ENCODE results near the gene ZBTB38. TPM values are rescaled to one million over a fixed set of nuclear protein-coding genes. Genes with fewer than 3 reads are reported as not detected.

ZBTB38 gene
- total and polyA plus RNA-seq, 2 donors from 2014 or later = 8.6 to 113 TPM

- DNase-seq (peak; percentile 76 to 88 (median 83)), FAIRE-seq (no peak)
- TF ChIP-seq, protein P1, sequence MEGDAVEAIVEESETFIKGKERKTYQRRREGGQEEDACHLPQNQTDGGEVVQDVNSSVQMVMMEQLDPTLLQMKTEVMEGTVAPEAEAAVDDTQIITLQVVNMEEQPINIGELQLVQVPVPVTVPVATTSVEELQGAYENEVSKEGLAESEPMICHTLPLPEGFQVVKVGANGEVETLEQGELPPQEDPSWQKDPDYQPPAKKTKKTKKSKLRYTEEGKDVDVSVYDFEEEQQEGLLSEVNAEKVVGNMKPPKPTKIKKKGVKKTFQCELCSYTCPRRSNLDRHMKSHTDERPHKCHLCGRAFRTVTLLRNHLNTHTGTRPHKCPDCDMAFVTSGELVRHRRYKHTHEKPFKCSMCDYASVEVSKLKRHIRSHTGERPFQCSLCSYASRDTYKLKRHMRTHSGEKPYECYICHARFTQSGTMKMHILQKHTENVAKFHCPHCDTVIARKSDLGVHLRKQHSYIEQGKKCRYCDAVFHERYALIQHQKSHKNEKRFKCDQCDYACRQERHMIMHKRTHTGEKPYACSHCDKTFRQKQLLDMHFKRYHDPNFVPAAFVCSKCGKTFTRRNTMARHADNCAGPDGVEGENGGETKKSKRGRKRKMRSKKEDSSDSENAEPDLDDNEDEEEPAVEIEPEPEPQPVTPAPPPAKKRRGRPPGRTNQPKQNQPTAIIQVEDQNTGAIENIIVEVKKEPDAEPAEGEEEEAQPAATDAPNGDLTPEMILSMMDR (IDR thresholded peaks at IDR 0.05; ENCODE audit: borderline replicate concordance, extremely low read depth, insufficient read depth) = no peak
- Histone ChIP-seq H3K4me3 (ENCODE audit: low read length in 3 of 3) (peak overlapping the region; percentile 80 to 87 (median 86)), H3K36me3 (ENCODE audit: control insufficient read depth in 2 of 3, insufficient read depth in 3 of 3, low read length in 3 of 3) (peaks cover 2 to 32% (median 11%) of the 10 kb centered on the region in 3 donors), H3K9me3 (ENCODE audit: control insufficient read depth in 2 of 3, insufficient read depth in 1 of 3, low read length in 3 of 3) (no peaks in the 10 kb centered on the region), H3K27me3 (ENCODE audit: control insufficient read depth, insufficient read depth, low read length) (no peaks in the 10 kb centered on the region), H3K4me1 (ENCODE audit: control insufficient read depth in 2 of 3, insufficient read depth in 2 of 3, low read depth in 1 of 3, low read length in 3 of 3) (peaks cover 0 to 24% (median 23%) of the 10 kb centered on the region in 3 donors), H3K27ac (ENCODE audit: low read depth in 2 of 2, low read length in 2 of 2) (peak overlapping the region; percentile 87 to 96), H3K9ac (ENCODE audit: low read length in 3 of 3) (peak overlapping the region; percentile 56 to 84 (median 81))
- intact Hi-C loops (cut with DNase I) = no loop called here
Observed at GRCh38 chr3:141402476-141403171, 34.3 kb downstream of the ZBTB38 start.

DNA sequence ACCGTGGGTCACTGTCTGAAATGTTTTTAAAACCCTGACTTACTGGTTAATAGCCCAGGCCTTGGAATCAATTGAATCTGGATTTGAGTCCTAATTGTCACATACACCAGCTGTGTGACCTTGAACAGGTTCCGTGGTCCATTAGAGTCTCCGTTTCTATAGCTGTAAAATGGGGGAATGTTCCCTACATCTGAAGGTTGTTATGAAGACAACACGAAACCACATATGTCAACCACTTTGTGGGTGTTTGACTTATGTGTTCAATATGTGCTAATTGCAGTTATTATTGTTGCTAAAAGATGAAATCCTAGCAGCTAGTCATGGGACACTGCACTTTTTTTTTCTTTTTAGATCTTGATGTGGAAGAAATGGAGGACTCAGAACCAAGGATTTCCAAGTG is 35.3 kb downstream of the ZBTB38 start:
- no peak for FAIRE-seq
- Histone ChIP-seq H3K4me3 (ENCODE audit: low read length in 3 of 3) (peak overlapping the region in 2 of 3 donors; percentile 12 to 87), H3K4me1 (ENCODE audit: control insufficient read depth in 2 of 3, insufficient read depth in 2 of 3, low read depth in 1 of 3, low read length in 3 of 3) (peaks cover 0 to 24% (median 23%) of the 10 kb centered on the region in 3 donors), H3K9ac (ENCODE audit: low read length in 3 of 3) (peak overlapping the region in 1 of 3 donors; percentile 84), H3K27me3 (ENCODE audit: control insufficient read depth, insufficient read depth, low read length) (no peaks in the 10 kb centered on the region), H3K27ac (ENCODE audit: low read depth in 2 of 2, low read length in 2 of 2) (peak overlapping the region; percentile 35 to 66), H3K36me3 (ENCODE audit: control insufficient read depth in 2 of 3, insufficient read depth in 3 of 3, low read length in 3 of 3) (peaks cover 2 to 32% (median 11%) of the 10 kb centered on the region in 3 donors), H3K9me3 (ENCODE audit: control insufficient read depth in 2 of 3, insufficient read depth in 1 of 3, low read length in 3 of 3) (no peaks in the 10 kb centered on the region)
- DNase-seq = no peak
- TF ChIP-seq, protein P1 (IDR thresholded peaks at IDR 0.05; ENCODE audit: borderline replicate concordance, extremely low read depth, insufficient read depth) = no peak
- intact Hi-C loops (cut with DNase I) = no loop called here

GRCh38 chr3:141405025-141405424 is 36.7 kb downstream of the ZBTB38 start:
- FAIRE-seq = no peak
- H3K4me1 ChIP-seq (ENCODE audit: control insufficient read depth in 2 of 3, insufficient read depth in 2 of 3, low read depth in 1 of 3, low read length in 3 of 3) = peaks cover 0 to 25% (median 24%) of the 10 kb centered on the region in 3 donors
- TF ChIP-seq, protein P1 (IDR thresholded peaks at IDR 0.05; ENCODE audit: borderline replicate concordance, extremely low read depth, insufficient read depth) = no peak
- no peak for DNase-seq
- H3K4me3 ChIP-seq (ENCODE audit: low read length in 3 of 3) = no peak overlapping the region
- no peak overlapping the region for H3K9ac ChIP-seq (ENCODE audit: low read length in 3 of 3)
- H3K27me3 ChIP-seq (ENCODE audit: control insufficient read depth, insufficient read depth, low read length) = no peaks in the 10 kb centered on the region
- H3K36me3 ChIP-seq (ENCODE audit: control insufficient read depth in 2 of 3, insufficient read depth in 3 of 3, low read length in 3 of 3) = peaks cover 2 to 32% (median 14%) of the 10 kb centered on the region in 3 donors
- no peaks in the 10 kb centered on the region for H3K9me3 ChIP-seq (ENCODE audit: control insufficient read depth in 2 of 3, insufficient read depth in 1 of 3, low read length in 3 of 3)
- intact Hi-C loops (cut with DNase I) = no loop called here
- H3K27ac ChIP-seq (ENCODE audit: low read depth in 2 of 2, low read length in 2 of 2) = peak overlapping the region in 1 of 2 donors; percentile 24
